ENCODE data around the gene FAM53A.
"Not testable (repeated sequence)": the region's sequence is repeated elsewhere in the genome, so short reads cannot be mapped to it uniquely, and the experiment has no call there.

The FAM53A gene

DNA sequence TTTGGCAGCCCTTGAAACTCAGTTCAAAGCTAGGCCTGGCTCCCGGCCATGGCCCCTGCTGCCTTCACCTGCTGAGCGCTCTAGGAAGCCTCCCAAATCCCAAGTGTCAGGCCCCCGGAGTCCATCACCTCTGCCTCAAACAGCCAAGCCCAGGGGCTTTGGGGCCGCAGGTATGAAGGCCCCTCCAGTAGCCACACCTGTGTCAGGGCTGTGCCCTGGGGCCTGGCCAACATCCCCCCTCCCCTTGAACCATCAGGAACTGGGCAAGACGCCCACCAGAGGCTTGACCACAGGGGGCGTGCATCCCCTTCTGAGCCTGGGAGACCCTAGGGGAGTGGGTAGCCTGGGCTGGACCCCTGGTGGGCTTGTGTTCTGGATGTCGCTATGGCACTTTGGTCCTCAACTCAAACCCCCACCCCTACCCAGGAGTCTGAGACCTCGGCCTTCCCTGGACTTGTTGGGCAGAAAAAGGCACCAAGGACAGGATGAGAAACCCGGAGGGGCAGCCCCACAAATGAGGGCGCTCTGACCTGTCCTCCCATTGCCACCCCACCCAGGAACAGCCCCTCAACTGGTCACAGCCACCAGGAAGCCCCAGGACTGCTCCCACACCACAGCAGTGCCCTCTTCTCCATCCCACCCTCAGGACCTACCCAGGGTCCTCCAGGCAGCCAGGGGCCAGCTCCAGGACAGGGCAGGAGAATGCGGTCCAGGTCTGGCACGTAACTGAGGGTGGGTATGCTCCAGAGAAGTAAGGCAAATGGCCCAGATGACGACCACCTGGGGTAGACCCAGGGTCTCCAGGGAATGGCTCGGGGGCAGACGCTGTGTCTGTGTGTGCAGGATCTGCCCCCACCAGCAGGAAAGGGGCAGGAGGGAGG lies 32.2 kb upstream of the FAM53A start:
- DNase-seq = no peak

DNA sequence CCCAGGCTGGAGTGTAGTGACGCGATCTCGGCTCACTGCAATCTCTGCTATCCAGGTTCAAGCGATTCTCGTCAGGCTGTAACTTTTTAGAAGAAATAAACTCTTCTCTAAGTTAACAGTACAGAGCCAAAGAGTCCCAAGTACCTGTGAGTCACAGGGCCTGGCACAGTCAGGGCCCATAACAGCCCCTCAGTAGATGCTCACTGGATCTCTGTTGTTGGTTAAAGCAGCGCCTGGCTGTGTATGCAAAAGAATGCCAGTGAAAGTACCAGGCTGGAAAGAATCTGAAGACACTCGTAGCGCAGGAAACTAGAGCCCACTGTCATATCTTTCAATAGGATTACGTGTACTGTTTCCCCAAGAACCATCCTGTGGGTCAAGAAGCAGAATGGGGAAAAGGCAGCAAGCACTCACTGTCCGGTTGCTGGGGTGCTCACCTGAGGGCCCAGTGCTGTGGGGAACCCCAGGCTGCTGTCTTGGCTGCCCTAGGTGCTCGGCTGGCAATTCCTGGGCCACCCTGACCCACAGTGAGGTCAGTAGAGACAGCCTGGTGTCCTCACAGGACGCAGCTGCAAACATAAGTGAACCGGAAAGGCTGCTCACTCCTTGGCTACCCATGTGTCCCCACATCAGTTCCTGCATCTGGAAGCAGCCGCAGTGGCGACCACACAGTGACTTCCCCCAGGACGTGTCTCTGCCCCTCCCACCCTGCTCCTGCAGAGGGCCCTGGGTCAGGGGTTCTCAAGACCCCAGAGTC lies 31.1 kb upstream of the FAM53A start:
- no peak for DNase-seq

DNA sequence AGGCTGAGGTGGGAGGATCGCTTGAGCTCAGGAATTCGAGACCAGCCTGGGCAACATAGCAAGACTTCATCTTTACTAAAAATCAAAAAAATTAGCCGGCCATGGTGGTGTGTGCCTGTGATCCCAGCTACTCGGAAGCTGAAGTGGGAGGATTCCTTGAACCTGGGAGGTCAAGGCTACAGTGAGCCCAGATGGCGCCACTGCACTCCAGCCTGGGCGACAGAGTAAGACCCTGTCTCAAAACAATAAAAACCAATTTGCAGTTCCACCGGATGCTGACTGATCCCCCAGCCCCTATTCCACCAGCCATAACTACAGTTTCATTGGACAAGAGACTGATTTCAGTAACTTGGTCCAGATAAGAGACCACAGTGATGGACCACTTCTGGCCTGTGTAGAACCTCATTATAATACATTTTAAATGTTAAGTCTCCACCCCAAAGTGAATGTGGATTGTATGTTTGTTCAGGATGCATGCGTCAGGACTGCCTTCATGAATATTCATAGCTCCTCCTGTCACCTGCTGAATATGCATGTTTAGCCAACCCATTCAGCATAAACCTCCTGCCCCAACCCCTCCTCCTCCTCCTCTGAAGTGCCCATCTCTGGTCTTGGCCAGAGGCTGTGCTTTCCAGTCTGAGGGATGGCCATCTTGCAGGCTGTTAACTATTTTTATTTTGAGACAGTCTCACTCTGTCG lies 30.3 kb upstream of the FAM53A start:
- DNase-seq = no peak

DNA sequence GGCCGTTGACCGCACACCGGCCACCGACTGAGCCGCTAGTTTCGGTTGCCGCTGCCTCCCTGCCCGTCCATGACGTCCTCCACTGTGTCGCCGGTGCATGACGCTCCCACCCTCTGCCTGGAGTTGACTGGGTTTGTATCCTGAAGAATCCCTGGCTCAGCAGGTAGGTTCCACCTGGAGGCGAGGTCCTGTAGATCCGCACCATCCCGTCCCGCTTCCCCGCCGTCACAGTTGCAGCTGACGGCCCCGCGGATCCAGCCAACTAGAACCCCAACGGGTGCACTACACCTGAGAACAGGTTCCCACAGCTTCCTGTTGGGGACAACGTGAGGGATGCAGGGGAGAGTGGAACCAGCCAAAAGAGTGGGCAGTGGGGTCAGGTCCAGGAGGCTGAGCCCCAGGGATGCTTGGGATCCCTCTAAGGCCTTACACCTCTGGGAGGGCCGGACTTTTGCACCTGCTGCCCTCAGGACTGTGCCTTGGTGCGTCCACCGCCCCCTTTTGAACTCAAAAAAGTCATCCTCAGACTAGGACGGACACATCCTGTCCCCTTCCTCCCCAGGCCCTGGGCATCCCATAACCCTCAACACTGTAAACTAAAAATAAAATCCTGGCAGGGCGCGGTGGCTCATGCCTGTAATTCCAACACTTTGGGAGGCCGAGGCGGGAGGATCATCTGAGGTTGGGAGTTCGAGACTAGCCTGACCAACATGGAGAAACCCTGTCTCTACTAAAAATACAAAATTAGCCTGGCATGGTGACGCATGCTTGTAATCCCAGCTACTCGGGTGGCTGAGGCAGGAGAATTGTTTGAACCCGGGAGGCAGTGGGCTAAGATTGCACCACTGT lies 29.1 kb upstream of the FAM53A start:
- DNase-seq = no peak

DNA sequence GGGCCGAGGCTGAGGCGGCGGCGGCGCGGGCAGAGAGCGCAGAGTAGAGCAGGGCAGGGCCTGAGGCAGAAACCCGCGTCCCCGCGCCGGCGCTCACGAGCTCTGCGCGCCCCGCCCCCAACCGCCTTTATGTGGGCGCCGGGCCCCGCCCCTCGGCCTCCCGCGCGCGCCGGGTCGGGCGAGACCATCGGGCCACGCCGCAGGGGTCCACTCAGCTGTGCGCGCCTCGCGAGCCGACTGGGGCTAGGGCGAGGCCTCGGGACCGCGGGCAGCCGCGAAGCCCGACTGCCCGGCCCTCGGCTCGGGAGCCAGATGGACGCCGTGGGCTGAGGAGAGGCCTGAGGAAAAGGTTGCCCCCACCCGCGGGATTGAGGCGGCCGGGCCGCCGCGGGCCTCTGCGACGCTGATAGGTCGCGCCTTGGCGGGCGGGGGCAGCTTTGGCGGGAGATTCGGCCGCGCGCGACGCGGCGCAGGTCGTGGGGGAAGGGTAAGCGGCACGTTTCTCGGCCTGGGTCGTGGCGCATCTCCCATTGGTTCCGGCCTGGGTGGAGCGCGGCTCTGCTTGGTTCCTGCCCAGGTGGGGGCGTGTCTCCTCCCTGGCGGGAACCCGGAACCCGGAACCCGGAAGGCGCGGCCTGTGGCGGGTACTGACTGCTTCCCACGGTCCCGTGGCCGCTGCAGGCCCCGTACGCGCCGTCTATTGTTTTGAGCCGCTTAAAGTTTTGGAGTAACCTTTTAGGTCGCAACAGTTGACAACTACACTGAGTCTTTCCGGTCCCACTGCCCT lies 28.3 kb upstream of the FAM53A start, which contains the start of gene SLBP:
SLBP (minus strand) TSS at position 104 of the 787 bp plus-strand sequence. CDS start 131 bp downstream, outside the sequence.
- DNase-seq = peak; percentile 80

DNA sequence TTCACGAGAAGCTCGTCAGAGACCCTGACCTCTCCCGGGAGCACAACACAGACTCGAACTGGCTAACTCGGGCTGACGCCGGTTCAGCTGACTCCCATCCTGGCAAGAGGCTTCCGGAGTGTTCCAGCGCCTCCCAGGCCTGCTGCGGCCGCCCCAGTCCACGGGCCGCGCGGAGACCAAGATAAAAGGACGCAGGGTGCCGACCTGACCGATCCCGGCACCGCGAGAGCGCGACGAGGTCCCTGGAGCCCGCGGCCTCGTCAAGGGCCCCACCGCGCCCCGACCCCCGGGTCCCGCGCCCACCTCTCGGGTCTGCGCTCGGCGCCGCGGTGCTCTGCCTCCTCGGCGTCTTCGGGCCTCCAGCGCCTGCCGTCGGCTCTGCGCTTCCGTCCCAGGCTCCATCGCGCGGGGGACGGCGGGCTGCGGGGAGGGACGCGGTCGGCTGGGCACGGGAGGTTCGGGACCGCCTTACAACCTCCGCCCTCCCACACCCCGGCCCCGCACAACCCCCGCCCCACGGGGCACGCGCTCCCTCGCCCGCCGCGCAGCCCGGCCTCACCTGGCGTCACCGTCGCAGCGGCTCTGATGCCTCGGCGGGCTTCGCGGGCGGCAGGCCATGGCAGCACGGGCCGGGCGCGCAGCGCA lies 27.6 kb upstream of the FAM53A start:
- peak; percentile 21 for DNase-seq

DNA sequence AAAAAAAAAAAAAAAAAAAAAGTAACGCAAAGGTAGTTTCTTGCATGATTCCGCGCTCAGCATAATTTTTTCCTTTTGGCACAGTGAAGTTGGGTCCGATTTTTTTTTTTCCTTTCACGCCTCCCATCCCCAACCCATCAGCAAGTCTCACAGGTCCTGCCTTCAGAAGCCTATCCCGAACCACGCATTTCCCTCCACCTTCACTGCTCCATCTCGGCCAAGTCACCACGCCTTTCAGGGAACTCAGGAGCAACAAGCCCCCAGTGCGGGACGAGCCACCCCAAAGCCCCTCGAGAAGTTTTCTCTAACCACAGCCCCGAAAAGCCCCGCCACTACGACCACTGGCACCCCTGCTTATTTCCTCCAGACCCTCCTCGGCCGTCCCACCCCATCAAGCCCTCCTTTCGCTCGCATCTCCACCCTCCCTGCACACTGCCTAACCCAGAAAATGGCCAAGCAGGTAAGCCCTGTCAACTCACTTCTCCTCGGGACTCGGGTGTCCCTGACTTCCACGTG lies 27.0 kb upstream of the FAM53A start:
- DNase-seq = no peak

DNA sequence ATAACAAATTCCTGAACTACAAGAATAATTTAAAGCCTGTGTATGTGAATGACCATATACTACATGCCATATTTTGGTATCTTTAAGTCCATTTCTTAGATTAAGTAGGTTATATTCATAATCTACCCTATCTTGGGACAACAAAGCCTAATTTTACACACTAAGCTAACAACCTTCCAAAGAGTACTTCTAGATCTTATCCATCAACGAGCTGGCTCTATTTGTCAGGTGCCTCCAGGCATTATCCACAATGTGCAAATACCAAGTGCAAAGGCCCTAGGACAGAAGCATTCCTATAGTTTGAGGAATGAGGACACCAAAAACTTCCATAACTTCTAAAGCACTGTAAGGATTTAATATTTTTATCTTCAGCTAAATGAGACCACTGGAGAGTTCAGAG lies 24.5 kb upstream of the FAM53A start:
- DNase-seq = no peak

DNA sequence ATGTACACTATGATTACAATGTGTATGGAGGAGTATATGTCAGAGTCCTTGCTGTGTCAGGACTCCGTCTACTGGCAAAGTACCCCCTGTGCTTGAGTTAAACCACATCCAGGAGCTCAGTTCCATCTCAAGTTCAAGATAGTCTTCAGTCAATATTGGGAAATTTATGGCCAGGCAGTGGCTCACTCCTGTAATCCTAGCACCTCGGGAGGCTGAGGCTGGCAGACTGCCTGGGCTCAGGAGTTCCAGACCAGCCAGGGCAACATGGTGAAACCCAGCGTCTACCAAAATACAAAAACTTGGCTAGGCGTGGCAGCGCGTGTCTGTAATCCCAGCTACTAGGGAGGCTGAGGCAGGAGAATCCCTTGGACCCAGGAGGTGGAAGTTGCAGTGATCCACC lies 22.2 kb upstream of the FAM53A start:
- DNase-seq = no peak

DNA sequence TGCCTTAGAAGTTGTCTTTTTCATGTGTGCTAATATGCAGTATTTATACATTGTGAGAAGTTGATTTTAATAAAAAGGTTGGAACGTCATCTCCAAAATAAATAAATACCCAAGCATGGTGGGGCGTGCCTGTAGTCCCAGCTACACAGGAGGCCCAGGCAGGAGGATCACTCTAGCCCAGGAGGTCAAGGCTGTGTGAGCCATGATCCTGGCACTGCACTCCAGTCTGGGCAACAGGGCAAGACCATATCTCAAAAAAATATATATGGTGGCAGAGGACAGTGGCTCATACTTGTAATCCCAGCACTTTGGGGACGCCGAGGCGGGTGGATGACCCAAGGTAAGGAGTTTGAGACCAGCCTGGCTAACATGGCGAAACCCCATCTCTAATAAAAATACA lies 21.6 kb upstream of the FAM53A start:
- DNase-seq = no peak

DNA sequence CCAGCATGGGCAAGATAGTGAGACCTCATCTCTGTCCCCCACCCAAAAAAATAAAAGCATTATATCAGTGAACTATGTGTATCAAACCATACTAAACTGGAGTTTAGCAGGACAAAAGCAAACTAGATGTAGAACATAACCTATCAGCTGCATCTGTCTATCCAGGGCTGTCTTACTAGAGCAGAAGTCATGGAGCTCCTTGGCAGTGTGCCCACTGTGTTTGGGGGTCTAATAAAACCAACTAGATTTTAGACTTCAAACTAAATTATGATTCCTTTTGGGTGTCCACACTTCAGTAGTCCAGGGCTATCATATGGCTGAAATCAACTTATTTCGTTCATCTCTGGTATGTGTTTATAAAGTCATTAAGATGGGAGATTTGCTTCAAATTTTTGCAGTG lies 19.8 kb upstream of the FAM53A start:
- no peak for DNase-seq

DNA sequence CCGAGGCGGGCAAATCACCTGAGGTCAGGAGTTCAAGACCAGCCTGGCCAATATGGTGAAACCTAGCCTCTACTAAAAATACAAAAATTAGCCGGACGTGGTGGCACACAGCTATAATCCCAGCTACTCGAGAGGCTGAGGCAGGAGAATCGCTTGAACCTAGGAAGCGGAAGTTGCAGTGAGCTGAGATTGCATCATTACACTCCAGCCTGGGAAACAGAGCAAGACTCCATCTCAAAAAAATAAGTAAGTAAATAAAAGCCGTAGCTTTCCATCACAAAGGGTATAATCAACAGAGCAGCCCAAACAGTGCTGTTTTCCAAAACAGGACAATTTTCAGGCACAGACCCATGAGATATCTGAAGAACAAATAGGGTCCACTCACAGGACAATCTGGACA lies 17.6 kb upstream of the FAM53A start:
- not testable (repeated sequence) for DNase-seq

DNA sequence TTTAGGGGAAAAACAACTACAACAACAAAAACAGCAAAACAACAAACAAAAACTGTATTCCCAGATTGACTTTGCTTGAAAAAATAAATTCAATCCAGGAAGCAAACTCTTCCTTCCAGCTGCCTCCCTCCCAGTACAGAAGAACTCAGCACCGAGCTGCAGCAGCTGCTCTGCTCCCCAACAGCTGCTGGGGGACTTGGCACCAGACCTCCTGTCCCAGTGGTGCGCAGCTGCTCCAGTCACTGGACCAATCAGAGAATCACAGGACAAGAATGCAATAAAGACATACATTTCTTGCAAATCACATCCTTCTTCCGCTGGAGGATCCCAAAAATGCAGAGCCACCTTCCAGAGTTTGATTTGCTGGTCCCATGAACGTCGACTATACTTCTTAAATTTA lies 11.8 kb upstream of the FAM53A start:
- DNase-seq = no peak

DNA sequence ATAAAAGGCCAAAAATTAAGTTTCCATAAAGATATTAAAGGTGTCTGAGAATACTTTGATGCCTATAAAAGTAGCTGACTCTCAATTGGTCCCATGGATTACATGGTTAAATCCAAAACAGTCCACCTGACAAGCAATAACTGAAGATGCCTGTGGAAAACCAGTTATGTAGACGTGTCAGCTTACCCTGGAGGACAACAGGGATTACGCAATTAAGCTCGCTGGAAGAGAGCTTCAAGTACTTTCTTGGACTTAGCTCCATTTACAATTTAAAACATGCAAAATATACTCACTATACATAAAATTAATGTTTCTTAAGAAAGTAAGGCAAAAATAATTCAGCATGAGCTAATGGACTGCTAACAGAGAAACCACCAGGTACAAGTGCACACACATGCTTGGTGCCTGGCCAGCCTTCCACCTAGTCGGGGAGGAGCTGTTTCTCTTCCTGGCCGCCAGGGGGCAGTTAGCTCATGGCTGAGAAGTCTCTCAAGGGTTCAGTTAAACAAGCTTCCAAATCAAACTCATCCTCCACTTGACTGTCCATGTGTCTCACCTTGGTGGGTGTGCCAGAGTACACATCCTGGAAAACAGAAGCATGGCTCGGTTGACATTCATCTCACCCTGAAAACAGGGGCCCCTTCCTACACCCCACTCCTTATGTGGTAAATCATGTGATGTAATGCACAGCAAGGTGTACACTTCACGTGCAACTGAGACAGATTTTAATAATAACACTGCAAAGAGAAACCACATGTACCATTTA lies 9.2 kb upstream of the FAM53A start:
- DNase-seq = peak; percentile 38

DNA sequence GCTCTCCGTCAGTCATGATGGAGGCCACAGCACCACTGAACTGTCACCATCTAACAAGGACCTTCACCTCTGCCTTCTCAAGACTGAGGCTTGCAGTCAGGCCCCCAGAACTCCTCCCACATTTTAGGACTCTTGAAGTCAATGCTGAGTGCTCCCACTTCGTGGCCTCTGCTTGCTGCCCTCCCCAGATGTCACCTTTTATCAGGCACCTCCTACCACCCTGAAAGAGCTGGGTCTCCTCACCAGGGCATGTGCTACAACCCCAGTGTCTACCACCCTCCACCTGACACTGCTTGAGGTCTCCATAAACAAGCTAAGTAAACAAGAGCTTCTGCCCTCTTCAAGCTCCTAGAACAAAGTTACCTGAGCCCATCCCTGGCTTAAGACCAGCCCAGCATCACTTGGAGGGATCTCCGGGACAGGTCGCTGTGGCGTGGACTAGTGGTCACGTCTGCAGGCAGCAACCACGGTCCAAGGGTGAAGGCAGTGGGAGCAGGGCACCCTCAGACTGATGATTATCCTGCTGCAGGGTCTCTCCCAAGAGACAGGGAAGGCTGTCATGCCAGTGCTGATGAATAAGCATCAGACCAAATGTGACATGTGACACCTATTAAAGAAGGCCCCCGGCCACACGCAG lies 7.7 kb upstream of the FAM53A start:
- no peak for DNase-seq

DNA sequence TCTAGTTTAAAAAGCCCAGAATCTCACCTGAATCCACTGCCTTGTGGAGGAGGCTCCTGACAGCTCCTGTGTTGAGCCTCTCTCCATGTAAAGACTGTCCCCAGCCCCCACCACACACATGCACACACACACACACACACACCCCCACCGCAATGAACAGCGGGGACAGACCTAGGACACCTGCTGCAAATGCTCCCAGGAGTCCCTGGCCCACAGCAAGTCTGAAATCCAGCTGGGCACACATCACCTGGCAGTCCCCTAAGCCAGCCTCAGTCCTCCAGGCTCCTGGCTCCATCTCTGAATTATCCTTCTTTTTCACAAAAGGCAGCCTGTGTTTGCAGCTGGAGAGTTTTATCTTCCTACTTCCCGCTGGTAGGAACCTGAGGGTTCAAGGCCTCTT lies 6.6 kb upstream of the FAM53A start:
- no peak for DNase-seq

DNA sequence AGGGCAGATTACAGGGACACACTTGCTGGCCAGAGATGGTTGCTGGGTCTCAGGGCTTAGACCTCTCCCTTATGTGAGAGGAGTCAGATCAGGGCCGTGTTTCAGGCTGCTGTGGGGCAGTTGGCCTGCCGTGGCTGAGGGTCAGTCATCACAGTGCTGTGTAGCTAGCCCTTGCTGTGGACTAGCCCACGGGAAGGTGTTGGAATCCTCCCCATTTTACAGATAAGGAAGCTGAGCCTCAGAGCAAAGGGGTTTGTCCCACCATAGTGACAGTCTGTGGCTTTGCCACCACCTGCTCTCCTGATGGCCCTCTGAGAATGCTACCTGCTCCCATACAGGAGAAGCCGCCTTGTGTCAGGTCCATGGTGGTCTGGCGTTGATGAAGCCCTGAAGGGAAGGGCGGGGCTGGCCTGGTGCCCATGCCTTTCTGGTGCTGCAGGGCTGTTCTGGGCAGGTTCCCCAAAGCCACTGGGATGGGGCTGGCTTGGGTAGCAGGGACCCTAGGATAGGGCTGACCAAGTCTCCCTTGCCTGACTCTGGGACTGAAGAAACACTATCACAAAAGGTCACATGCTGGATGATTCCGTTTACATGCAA lies 2.4 kb upstream of the FAM53A start:
- no peak for DNase-seq

DNA sequence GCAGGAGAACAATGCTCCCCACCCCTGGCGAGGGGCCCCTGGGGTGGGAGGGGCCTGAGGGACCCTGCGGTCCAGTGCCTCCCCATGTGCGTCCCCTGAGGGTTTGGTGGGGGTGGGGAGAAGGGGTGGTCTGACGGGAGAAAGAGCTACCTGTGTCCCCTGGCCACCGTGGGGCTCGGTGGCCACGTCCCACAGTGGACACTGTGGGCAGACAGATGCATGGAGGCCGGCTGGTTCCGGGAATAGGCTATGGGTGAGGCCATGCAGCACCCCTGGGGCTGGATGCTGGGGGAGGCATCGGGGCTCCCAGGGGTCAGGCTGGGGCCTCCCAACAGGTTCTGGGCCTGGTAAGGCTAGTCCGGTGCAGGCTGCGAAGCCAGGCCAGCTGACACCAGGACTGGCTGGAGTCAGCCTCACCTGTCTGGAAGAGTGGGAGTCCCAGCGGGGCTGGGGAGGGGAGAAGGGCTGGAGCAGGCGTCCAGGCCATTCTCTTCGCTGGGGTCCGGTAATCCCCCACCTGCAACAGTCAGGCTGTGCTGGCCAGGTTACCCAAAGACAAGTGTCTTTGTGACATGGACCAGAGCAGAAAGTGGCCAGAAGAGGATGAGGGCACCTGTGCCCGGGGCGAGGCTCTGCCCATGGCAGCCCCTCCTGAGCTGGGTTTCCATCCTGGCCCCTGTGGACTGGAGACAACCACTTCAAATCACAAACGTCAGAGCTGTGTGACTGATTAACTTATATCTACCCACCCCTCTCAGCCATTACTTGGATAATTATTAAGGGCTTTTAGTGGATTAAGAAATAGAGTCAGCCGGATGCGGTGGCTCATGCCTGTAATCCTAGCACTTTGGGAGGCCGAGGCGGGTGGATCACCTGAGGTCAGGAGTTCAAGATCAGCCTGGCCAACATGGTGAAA lies 1.4 kb upstream of the FAM53A start:
- no peak for DNase-seq
